Measurements from ENCODE around the gene RAC3.

DNA sequence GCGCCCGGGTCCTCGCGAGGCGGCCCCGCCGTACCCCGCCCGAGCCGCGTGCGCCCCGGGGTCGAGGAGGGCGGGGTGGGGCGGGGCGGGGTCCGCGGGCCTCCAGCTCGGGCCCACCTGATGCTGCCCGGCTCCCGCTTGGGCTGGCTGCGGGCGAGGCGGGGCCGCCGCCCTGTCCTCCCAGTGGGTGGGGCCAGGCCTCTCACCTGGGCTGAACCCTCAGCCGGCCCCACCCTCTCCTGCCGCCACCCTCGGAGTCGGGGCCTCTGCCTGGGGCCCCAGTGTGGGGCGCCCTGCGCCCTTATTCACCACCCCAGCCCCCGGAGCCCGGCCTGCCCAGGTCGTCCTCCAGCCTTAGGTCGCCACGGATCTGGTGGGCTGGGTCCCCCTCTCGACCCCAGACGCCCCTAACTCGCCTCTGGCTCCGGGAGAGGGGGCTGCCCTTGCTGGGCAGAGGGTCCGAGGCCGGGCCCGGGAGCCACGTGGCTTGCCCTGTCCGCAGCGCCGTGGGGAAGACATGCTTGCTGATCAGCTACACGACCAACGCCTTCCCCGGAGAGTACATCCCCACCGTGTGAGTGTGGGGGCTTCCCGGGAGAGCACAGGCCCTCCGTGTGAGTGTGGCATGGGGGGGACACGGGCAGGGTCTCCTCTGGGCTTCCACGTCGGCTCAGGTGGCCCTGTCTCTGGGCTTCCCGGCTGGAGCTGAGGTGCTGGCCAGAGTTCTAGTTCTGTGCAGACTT lies 578 bp downstream of the RAC3 start:
- TF ChIP-seq POLR2A (IDR thresholded peaks at IDR 0.05) (no peak), CTCF (IDR thresholded peaks at IDR 0.05) (no peak)
